HUES48 (cell line): Measurements from ENCODE around the gene TENM4.

Experiments
- H3K27ac ChIP-seq: one replicate; pipeline ENCODE4 v1.7.0; 2013; ENCODE audit warnings: low read depth, low read length, inconsistent platforms
- H3K27me3 ChIP-seq: 2 replicates; pipeline ENCODE4 v1.6.1; 2013; ENCODE audit warnings: mild to moderate bottlenecking, low read length; ENCODE audit not compliant: control insufficient read depth, insufficient read depth
- H3K36me3 ChIP-seq: 2 replicates; pipeline ENCODE4 v1.6.1; 2013; ENCODE audit warnings: low read length; ENCODE audit not compliant: control insufficient read depth, insufficient read depth
- H3K4me1 ChIP-seq: 2 replicates; pipeline ENCODE4 v1.6.1; 2013; ENCODE audit warnings: mild to moderate bottlenecking, low read length; ENCODE audit not compliant: control insufficient read depth, insufficient read depth
- H3K4me3 ChIP-seq: 2 replicates; pipeline ENCODE4 v1.5.1; 2013; ENCODE audit warnings: mild to moderate bottlenecking, low read depth, low read length
- H3K9ac ChIP-seq: 2 replicates; pipeline ENCODE4 v1.6.1; 2013; ENCODE audit warnings: mild to moderate bottlenecking, low read depth, low read length, moderate library complexity
- H3K9me3 ChIP-seq: 2 replicates; pipeline ENCODE4 v1.6.1; 2013; ENCODE audit warnings: low read length; ENCODE audit not compliant: control insufficient read depth, insufficient read depth

The TENM4 gene

GRCh38 chr11:79447038-79447786 is 6.4 kb upstream of the TENM4 start:
- H3K9me3 ChIP-seq, result no peaks in the 10 kb centered on the region
- no peak overlapping the region for H3K4me3 ChIP-seq
- H3K27me3 ChIP-seq, result peaks cover 19% of the 10 kb centered on the region
- no peak overlapping the region for H3K9ac ChIP-seq
- peak overlapping the region; percentile 46 for H3K27ac ChIP-seq
- H3K36me3 ChIP-seq, result no peaks in the 10 kb centered on the region
- peaks cover 20% of the 10 kb centered on the region for H3K4me1 ChIP-seq

DNA sequence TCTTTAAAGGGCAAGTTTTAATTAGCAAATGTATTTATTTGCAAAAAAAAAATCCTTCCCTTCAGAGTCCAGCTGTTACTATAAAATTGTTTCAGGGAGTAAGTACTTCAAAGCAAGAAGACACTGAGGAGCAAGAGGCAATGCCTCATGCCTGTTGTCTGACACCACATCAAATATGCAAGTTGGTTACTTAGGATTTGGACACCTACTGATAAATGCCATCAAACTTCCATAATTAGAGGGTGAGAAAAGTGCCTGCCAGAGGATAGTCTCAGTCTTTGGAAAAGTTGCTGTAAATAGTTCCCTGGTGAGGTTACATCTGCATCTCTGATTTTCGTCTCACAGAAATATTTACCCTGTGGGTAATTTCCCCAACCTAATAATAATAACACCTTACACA is 4.1 kb upstream of the TENM4 start:
- Histone ChIP-seq H3K9me3 (no peaks in the 10 kb centered on the region), H3K36me3 (no peaks in the 10 kb centered on the region), H3K27ac (peak overlapping the region; percentile 20), H3K9ac (no peak overlapping the region), H3K4me3 (no peak overlapping the region), H3K27me3 (peaks cover 42% of the 10 kb centered on the region), H3K4me1 (peaks cover 27% of the 10 kb centered on the region)

- H3K27me3 ChIP-seq, result peaks cover 72% of the 10 kb centered on the region
- H3K9ac ChIP-seq, result no peak overlapping the region
- no peaks in the 10 kb centered on the region for H3K9me3 ChIP-seq
- H3K4me1 ChIP-seq, result peaks cover 28% of the 10 kb centered on the region
- H3K27ac ChIP-seq, result no peak overlapping the region
- H3K4me3 ChIP-seq, result peak overlapping the region; percentile 86
- H3K36me3 ChIP-seq, result no peaks in the 10 kb centered on the region
These were observed 638 bp upstream of the TENM4 start for GRCh38 chr11:79441461-79441875.

- Histone ChIP-seq H3K9me3 (no peaks in the 10 kb centered on the region), H3K36me3 (no peaks in the 10 kb centered on the region), H3K27ac (peak overlapping the region; percentile 27), H3K4me3 (peak overlapping the region; percentile 86), H3K4me1 (peaks cover 25% of the 10 kb centered on the region), H3K27me3 (peaks cover 87% of the 10 kb centered on the region), H3K9ac (peak overlapping the region; percentile 43; the same call in 1 of the 2 replicates)
These were observed 802 bp downstream of the TENM4 start for GRCh38 chr11:79439886-79440570.

GRCh38 chr11:79439410-79439885 is 1.4 kb downstream of the TENM4 start:
- Histone ChIP-seq H3K9ac (no peak overlapping the region), H3K4me3 (peak overlapping the region; percentile 86), H3K4me1 (peaks cover 23% of the 10 kb centered on the region), H3K27ac (no peak overlapping the region), H3K27me3 (peaks cover 92% of the 10 kb centered on the region), H3K9me3 (no peaks in the 10 kb centered on the region), H3K36me3 (no peaks in the 10 kb centered on the region)

- no peak overlapping the region for H3K9ac ChIP-seq
- peak overlapping the region; percentile 86 for H3K4me3 ChIP-seq
These were observed 2.0 kb downstream of the TENM4 start for GRCh38 chr11:79438631-79439409.

GRCh38 chr11:79437981-79438630 is 2.7 kb downstream of the TENM4 start:
- H3K27me3 ChIP-seq, result peaks cover 96% of the 10 kb centered on the region
- H3K27ac ChIP-seq, result peak overlapping the region; percentile 65
- H3K9ac ChIP-seq, result no peak overlapping the region
- no peaks in the 10 kb centered on the region for H3K36me3 ChIP-seq
- H3K4me3 ChIP-seq, result peak overlapping the region; percentile 86
- H3K4me1 ChIP-seq, result peaks cover 36% of the 10 kb centered on the region
- no peaks in the 10 kb centered on the region for H3K9me3 ChIP-seq

More at GRCh38 chr11:79438631-79439409, 2.0 kb downstream of the TENM4 start:
- no peaks in the 10 kb centered on the region for H3K36me3 ChIP-seq
- no peaks in the 10 kb centered on the region for H3K9me3 ChIP-seq
- H3K27ac ChIP-seq, result no peak overlapping the region
- peaks cover 29% of the 10 kb centered on the region for H3K4me1 ChIP-seq
- H3K27me3 ChIP-seq, result peaks cover 96% of the 10 kb centered on the region

DNA sequence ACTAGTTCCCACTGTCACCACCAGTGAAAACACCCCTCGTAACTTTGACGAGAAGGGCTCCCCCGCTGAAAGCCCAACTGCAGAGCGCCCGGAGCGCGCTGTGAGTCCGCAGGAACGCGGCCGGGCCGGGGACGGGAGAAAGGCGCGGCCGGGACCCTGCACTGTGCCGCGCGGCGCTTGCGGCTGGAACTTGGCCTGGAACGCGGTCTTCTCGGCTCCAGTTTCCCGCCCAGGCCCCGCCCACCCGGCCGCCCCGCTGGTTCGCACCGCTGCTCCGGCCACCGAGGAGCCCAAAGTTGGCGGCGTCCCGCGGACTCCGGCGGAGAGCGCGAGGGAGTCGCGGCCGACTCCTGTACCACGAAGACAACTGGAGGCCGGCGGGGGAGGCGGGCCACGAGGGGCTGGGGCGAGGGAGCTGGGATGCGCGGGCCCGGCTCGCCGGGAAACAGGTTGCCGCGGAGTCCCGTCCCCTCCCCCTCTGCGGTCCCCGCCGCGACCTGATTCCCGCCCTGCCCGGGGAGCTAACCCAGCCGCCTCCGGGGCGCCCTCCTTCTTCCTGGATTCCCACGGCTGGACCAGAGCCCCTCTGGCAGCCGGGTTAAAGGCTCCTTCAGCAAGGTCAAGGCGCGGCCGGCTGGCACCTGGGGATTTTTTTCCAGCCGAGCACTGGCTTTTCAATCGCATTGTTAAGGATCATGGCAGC is 3.4 kb downstream of the TENM4 start:
- H3K9me3 ChIP-seq, result no peaks in the 10 kb centered on the region
- H3K4me1 ChIP-seq, result peaks cover 43% of the 10 kb centered on the region
- peak overlapping the region; percentile 65 for H3K27ac ChIP-seq
- H3K27me3 ChIP-seq, result peaks cover 96% of the 10 kb centered on the region
- peak overlapping the region; percentile 86 for H3K4me3 ChIP-seq
- no peaks in the 10 kb centered on the region for H3K36me3 ChIP-seq
- H3K9ac ChIP-seq, result no peak overlapping the region

- Histone ChIP-seq H3K27ac (no peak overlapping the region), H3K4me3 (peak overlapping the region; percentile 86), H3K36me3 (no peaks in the 10 kb centered on the region), H3K9ac (no peak overlapping the region), H3K27me3 (peaks cover 96% of the 10 kb centered on the region), H3K9me3 (no peaks in the 10 kb centered on the region), H3K4me1 (peaks cover 46% of the 10 kb centered on the region)
These were observed 3.9 kb downstream of the TENM4 start for GRCh38 chr11:79436919-79437277.

- Histone ChIP-seq H3K27ac (no peak overlapping the region), H3K36me3 (no peaks in the 10 kb centered on the region), H3K4me3 (no peak overlapping the region), H3K9ac (no peak overlapping the region), H3K9me3 (no peaks in the 10 kb centered on the region), H3K27me3 (peaks cover 86% of the 10 kb centered on the region), H3K4me1 (peaks cover 42% of the 10 kb centered on the region)
These were observed 6.5 kb downstream of the TENM4 start for GRCh38 chr11:79434283-79434682.
